Thoracic aorta (tissue), 2 donors: ENCODE results near the gene NRM. TPM values are rescaled to one million over a fixed set of nuclear protein-coding genes. Genes with fewer than 3 reads are reported as not detected.
A peak's percentile ranks its signal among the peaks of the same experiment; 100 is the strongest.

Source experiments
- ATAC-seq: fragments of 150-250 bp; one replicate; pipeline ENCODE4 v1.8.0; 2017; ENCODE audit warnings: low read depth; ENCODE audit not compliant: insufficient number of reproducible peaks, low FRiP score
- DNase-seq: peaks from one replicate; pipeline ENCODE4 v3.0.0-alpha.2; 2020; ENCODE audit warnings: low spot score
- H3K27ac ChIP-seq, 2 donors: fragments of 200-600 bp; sonication (generic); 1 replicate in 1 of 2; 2 replicates in 1 of 2; pipeline ENCODE4 v1.5.1; 2016; ENCODE audit warnings: mild to moderate bottlenecking in 2 of 2, moderate library complexity in 2 of 2
- H3K27me3 ChIP-seq: fragments of 200-600 bp; sonication (generic); replicated peaks from 2 replicates; pipeline ENCODE4 v1.6.0; 2016; ENCODE audit warnings: mild to moderate bottlenecking; ENCODE audit not compliant: insufficient read depth
- H3K36me3 ChIP-seq: fragments of 200-600 bp; sonication (generic); one replicate; pipeline ENCODE4 v1.5.1; 2016
- H3K4me1 ChIP-seq, 2 donors: fragments of 200-600 bp; sonication (generic); 1 replicate in 1 of 2; 2 replicates in 1 of 2; pipeline versions ENCODE4 v1.5.1 to v1.6.0; 2016; ENCODE audit warnings: low read depth in 2 of 2, mild to moderate bottlenecking in 1 of 2; ENCODE audit not compliant: control insufficient read depth in 1 of 2
- H3K4me3 ChIP-seq: fragments of 200-600 bp; sonication (generic); 2 replicates; pipeline ENCODE4 v1.5.1; 2016; ENCODE audit warnings: mild to moderate bottlenecking
- H3K9me3 ChIP-seq: fragments of 200-600 bp; sonication (generic); 2 replicates; pipeline ENCODE4 v1.5.1; 2016
- total RNA-seq, 2 donors: library from RNA; depleted of rRNA; stranded (reverse); fragments of >200 nt; gene quantifications; one replicate each; pipeline versions ENCODE4 v1.1.0 to v1.2.3, GENCODE V29; 2016
- TF ChIP-seq, protein P1 (sequence below): fragments of 200-600 bp; sonication (generic); IDR thresholded peaks from one replicate; pipeline ENCODE4 v1.5.1; 2019; ENCODE audit warnings: antibody characterized with exemption

NRM gene
- total RNA-seq, 2 donors from 2014 or later: 2.3 to 17.1 TPM

DNA sequence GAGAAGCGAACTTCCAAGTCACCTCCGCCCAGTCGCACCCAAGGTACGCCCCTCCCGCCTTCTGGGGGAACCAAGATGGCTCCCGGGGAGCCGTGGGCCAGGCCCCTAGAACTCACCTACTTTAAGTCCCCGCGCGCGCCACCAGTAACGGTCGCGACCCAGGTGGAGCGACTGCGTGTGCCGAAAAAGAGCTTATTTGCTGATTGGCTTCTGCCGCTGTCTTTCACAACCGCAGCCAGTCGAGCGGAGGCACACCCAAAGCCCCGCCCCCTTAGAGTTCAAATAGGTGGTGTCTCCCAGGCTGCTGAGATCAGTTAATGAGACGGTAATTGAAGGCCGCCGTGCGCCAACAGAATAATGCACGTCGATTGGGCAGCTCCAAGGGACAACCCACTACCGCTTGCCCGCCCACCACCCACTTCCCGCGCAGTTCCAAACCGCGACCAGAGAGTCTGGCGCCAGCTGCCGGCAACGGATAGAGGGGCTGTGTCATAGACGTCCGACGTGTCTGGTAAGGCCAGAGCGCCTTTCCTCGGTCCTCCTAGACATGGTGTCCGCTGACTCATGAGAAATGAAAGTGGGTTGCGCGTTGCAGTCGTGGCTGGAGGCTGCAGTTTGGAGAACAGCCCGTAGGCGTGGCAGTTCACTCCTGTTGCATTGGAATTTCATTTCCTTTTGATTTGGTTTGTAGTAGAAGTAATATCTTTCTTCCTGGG is 26.5 kb upstream of the NRM start, which contains the start of gene MDC1:
MDC1 (minus strand) TSS at position 153 of the 716 bp plus-strand sequence. CDS start 2,106 bp downstream, outside the sequence.
- TF ChIP-seq, protein P1, sequence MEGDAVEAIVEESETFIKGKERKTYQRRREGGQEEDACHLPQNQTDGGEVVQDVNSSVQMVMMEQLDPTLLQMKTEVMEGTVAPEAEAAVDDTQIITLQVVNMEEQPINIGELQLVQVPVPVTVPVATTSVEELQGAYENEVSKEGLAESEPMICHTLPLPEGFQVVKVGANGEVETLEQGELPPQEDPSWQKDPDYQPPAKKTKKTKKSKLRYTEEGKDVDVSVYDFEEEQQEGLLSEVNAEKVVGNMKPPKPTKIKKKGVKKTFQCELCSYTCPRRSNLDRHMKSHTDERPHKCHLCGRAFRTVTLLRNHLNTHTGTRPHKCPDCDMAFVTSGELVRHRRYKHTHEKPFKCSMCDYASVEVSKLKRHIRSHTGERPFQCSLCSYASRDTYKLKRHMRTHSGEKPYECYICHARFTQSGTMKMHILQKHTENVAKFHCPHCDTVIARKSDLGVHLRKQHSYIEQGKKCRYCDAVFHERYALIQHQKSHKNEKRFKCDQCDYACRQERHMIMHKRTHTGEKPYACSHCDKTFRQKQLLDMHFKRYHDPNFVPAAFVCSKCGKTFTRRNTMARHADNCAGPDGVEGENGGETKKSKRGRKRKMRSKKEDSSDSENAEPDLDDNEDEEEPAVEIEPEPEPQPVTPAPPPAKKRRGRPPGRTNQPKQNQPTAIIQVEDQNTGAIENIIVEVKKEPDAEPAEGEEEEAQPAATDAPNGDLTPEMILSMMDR: peak; percentile 60
- ATAC-seq: peak; percentile 82
- Histone ChIP-seq H3K27ac (peak within 1 kb of the TSS; percentile 84 to 91), H3K27me3 (no peaks in the 10 kb centered on the region), H3K4me3 (peak within 1 kb of the TSS; percentile 80), H3K9me3 (no peaks in the 10 kb centered on the region), H3K36me3 (peaks cover 18% of the 10 kb centered on the region), H3K4me1 (peaks cover 10 to 35% of the 10 kb centered on the region in 2 donors)
- DNase-seq: peak; percentile 98

DNA sequence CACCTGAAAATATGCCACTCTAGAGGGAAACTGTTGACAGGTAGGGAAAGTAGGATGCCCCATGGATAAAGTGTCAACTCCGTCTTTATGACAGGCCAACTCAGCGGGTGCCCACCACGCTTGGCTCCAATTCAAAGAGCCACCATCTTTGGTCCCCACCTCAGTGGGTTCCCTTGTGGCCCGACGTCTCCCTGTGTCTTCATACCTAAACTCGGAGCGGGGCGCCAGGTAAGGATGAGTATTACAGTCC is 26.0 kb upstream of the NRM start:
- peaks cover 10 to 30% of the 10 kb centered on the region in 2 donors for H3K4me1 ChIP-seq
- DNase-seq: no peak
- ATAC-seq: no peak
- peak overlapping the region; percentile 80 for H3K4me3 ChIP-seq
- H3K36me3 ChIP-seq: peaks cover 23% of the 10 kb centered on the region
- TF ChIP-seq, protein P1: no peak
- H3K27me3 ChIP-seq: no peaks in the 10 kb centered on the region
- no peaks in the 10 kb centered on the region for H3K9me3 ChIP-seq
- peak overlapping the region; percentile 84 to 91 for H3K27ac ChIP-seq

DNA sequence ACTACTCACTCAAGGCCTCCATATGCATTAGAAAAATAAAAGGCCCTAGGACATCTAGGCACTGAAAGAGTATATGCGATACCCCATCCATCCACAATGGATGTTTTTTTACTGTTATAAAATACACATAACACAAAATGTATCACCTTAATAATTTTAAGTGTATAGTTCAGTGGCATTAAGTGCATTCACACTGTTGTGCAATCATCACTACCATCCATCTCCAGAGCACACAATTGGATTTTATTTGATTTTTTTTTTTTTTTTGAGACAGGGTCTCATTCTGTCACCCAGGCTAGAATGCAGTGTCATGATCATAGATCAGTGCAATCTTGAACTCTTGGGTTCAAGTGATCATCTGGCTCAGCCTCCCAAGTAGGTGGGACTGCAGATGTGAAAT is 23.5 kb upstream of the NRM start:
- TF ChIP-seq, protein P1: no peak
- H3K36me3 ChIP-seq: peaks cover 44% of the 10 kb centered on the region
- no peak overlapping the region for H3K4me3 ChIP-seq
- H3K9me3 ChIP-seq: no peaks in the 10 kb centered on the region
- no peaks in the 10 kb centered on the region for H3K27me3 ChIP-seq
- no peak overlapping the region for H3K27ac ChIP-seq
- DNase-seq (no peak), ATAC-seq (no peak)
- peaks cover 5 to 21% of the 10 kb centered on the region in 2 donors for H3K4me1 ChIP-seq

DNA sequence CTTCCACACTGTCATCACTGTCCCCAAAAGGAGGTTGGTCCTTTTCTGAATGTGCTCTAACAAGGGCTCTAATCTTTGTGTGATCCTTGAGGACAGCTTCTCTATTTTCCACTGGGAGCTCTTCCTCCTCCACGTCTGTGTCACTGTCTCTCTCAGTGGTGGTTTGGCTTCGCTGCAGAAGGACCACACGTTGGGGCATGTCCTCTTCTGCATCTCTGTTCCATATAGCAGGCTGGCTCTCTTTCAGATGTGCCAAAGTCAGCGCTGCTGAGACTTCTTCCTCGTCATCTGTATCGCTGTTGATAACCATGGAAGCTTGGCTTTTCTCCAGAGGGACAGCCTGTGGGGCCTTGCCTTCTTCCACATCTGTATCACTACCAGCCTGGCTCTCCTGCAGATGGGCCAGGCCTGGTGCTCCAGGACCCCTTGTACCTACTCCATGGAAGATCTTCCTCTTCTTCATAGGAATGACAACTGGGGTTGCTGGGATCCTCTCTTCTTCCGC is 21.7 kb upstream of the NRM start:
- H3K9me3 ChIP-seq: no peaks in the 10 kb centered on the region
- peaks cover 56% of the 10 kb centered on the region for H3K36me3 ChIP-seq
- no peak for DNase-seq
- H3K4me3 ChIP-seq: no peak overlapping the region
- TF ChIP-seq, protein P1: no peak
- H3K27me3 ChIP-seq: no peaks in the 10 kb centered on the region
- H3K27ac ChIP-seq: no peak overlapping the region
- peaks cover 0 to 9% of the 10 kb centered on the region in 2 donors for H3K4me1 ChIP-seq
- no peak for ATAC-seq

DNA sequence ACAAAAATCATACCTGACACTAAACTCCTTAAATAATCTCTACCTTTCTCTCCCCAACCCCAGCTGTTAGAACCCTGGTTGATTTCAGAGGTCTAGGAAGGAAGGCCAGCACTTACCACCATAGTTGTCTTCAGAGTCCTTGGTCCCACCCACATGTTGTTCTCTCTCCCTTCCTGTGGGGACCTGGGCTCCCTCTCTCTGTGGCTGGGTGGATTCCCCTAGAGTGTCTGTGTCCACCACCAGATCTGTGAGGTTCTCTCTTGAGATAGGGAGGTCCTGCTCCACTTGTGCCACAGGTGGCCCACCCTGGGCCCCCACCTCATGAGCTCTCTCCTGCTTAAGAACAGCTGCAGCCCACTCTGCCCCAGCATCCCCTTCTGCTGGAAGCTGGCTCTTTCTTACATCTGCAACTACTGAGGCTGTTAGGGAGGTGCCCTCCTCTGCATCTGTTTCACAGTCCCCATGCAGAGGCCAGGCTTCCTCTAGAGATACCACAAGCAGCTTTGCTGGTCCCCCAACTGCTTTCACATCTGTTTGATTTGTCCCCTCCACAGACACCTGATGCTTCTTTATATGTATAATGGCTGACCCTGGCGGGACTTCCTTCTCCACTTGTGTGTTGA is 21.1 kb upstream of the NRM start:
- DNase-seq: no peak
- H3K27me3 ChIP-seq: no peaks in the 10 kb centered on the region
- TF ChIP-seq, protein P1: no peak
- H3K9me3 ChIP-seq: no peaks in the 10 kb centered on the region
- H3K27ac ChIP-seq: no peak overlapping the region
- peaks cover 60% of the 10 kb centered on the region for H3K36me3 ChIP-seq
- ATAC-seq: no peak
- H3K4me3 ChIP-seq: no peak overlapping the region
- H3K4me1 ChIP-seq: peaks cover 0 to 9% of the 10 kb centered on the region in 2 donors
